Astrocyte (in vitro differentiated cells and primary cell): ENCODE data around the gene MACIR. TPM values are rescaled to one million over a fixed set of nuclear protein-coding genes. Genes with fewer than 3 reads are reported as not detected.

Experiments
- DNase-seq: peaks from one replicate; pipeline ENCODE4 v3.0.0-alpha.2; 2010; ENCODE audit warnings: low read depth
- FAIRE-seq: peaks from 2 replicates; lab custom pipeline; 2011; peaks lifted over from hg19 to GRCh38; lab: Jason Lieb, UNC
- H2AFZ ChIP-seq: 2 replicates; pipeline ENCODE4 v1.6.0; 2012; ENCODE audit warnings: low read depth, low read length, inconsistent platforms
- H3K27ac ChIP-seq: 2 replicates; pipeline ENCODE4 v1.5.1; 2011; ENCODE audit warnings: low read depth, low read length, inconsistent platforms
- H3K27me3 ChIP-seq: 2 replicates; pipeline ENCODE4 v1.6.0; 2011; ENCODE audit warnings: low read length, inconsistent platforms; ENCODE audit not compliant: insufficient read depth
- H3K36me3 ChIP-seq: 2 replicates; pipeline ENCODE4 v1.5.1; 2011; ENCODE audit warnings: low read length, inconsistent platforms; ENCODE audit not compliant: insufficient read depth
- H3K4me1 ChIP-seq: 2 replicates; pipeline ENCODE4 v1.5.1; 2011; ENCODE audit warnings: low read length, inconsistent platforms; ENCODE audit not compliant: insufficient read depth
- H3K4me2 ChIP-seq: 2 replicates; pipeline ENCODE4 v1.6.0; 2012; ENCODE audit warnings: low read length, inconsistent platforms
- H3K4me3 ChIP-seq: 2 replicates; pipeline ENCODE4 v1.5.1; 2011; ENCODE audit warnings: low read depth, mild to moderate bottlenecking, low read length, inconsistent platforms; ENCODE audit not compliant: insufficient read depth
- H3K79me2 ChIP-seq: 2 replicates; pipeline ENCODE4 v1.6.0; 2012; ENCODE audit warnings: mild to moderate bottlenecking, low read length, inconsistent platforms; ENCODE audit not compliant: insufficient read depth
- H3K9ac ChIP-seq: 2 replicates; pipeline ENCODE4 v1.6.0; 2012; ENCODE audit warnings: mild to moderate bottlenecking, low read length, inconsistent platforms
- H3K9me3 ChIP-seq: 2 replicates; pipeline ENCODE4 v1.5.1; 2012; ENCODE audit warnings: low read depth, mild to moderate bottlenecking, low read length, inconsistent platforms; ENCODE audit not compliant: insufficient read depth
- H4K20me1 ChIP-seq: 2 replicates; pipeline ENCODE4 v1.6.0; 2012; ENCODE audit warnings: low read length, inconsistent platforms; ENCODE audit not compliant: insufficient read depth
- H3K27ac Mint-ChIP-seq: one replicate; pipeline ENCODE4 v1.8.0; 2021; ENCODE audit warnings: mild to moderate bottlenecking, mixed read lengths; ENCODE audit not compliant: unreplicated experiment
- H3K27me3 Mint-ChIP-seq: one replicate; pipeline ENCODE4 v1.8.0; 2021; ENCODE audit warnings: low read depth, mixed read lengths; ENCODE audit not compliant: unreplicated experiment
- H3K36me3 Mint-ChIP-seq: one replicate; pipeline ENCODE4 v1.8.0; 2021; ENCODE audit warnings: low read depth, mixed read lengths; ENCODE audit not compliant: unreplicated experiment
- H3K4me1 Mint-ChIP-seq: one replicate; pipeline ENCODE4 v1.8.0; 2021; ENCODE audit warnings: low read depth, mixed read lengths; ENCODE audit not compliant: unreplicated experiment
- H3K4me3 Mint-ChIP-seq: one replicate; pipeline ENCODE4 v1.8.0; 2021; ENCODE audit warnings: mild to moderate bottlenecking, moderate library complexity, mixed read lengths; ENCODE audit not compliant: unreplicated experiment
- H3K9me3 Mint-ChIP-seq: one replicate; pipeline ENCODE4 v1.8.0; 2021; ENCODE audit warnings: mild to moderate bottlenecking, mixed read lengths; ENCODE audit not compliant: unreplicated experiment
- CTCF ChIP-seq: IDR thresholded peaks from 2 replicates; pipeline ENCODE4 v1.5.1; 2011; ENCODE audit warnings: low read depth, mild to moderate bottlenecking, inconsistent platforms, low read length, moderate library complexity; ENCODE audit not compliant: insufficient read depth
- EZH2 ChIP-seq: IDR thresholded peaks from 2 replicates; pipeline ENCODE4 v1.6.1; 2012; ENCODE audit warnings: mild to moderate bottlenecking, low read length, inconsistent platforms; ENCODE audit not compliant: insufficient read depth
- total RNA-seq: library from RNA; stranded (reverse); gene quantifications from 2 replicates; pipeline ENCODE4 v1.2.1, GENCODE V29; 2021

The MACIR gene
- total RNA-seq, 1 donor from 2014 or later = 27.1 TPM

DNA sequence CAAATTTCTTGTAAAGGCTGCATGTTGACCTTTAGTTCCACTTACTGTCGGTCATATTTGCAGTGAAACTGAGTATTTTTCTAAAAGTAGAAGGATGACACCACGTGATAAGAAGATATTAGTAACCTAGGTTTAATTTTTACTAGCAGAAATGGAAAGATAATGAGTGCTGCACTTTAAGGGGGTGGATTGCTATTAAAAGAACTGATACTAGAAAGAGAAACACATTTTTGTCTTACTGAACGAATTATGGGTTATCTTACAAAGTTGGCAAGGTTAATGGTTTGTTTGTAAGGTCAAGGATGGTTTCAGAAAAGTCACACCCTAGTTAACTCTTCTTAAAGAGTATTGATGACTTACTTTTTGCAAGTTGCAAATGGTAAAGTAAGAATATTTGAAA is 2.4 kb downstream of the MACIR start:
- H3K36me3 Mint-ChIP-seq = no peaks in the 10 kb centered on the region
- Histone ChIP-seq H3K4me2 (peak overlapping the region; percentile 98), H3K9me3 (no peaks in the 10 kb centered on the region), H3K4me3 (peak overlapping the region; percentile 84), H3K27me3 (no peaks in the 10 kb centered on the region), H3K27ac (no peak overlapping the region), H3K79me2 (peaks cover 74% of the 10 kb centered on the region), H3K9ac (no peak overlapping the region), H4K20me1 (peaks cover 49% of the 10 kb centered on the region), H3K4me1 (peaks cover 5% of the 10 kb centered on the region), H3K36me3 (peaks cover 3% of the 10 kb centered on the region), H2AFZ (no peak overlapping the region)
- peaks cover 26% of the 10 kb centered on the region for H3K4me1 Mint-ChIP-seq
- peak overlapping the region; percentile 75 for H3K4me3 Mint-ChIP-seq
- FAIRE-seq (no peak), DNase-seq (no peak)
- no peaks in the 10 kb centered on the region for H3K9me3 Mint-ChIP-seq
- no peak for TF ChIP-seq EZH2
- TF ChIP-seq CTCF = no peak
- no peak overlapping the region for H3K27ac Mint-ChIP-seq
- no peaks in the 10 kb centered on the region for H3K27me3 Mint-ChIP-seq

DNA sequence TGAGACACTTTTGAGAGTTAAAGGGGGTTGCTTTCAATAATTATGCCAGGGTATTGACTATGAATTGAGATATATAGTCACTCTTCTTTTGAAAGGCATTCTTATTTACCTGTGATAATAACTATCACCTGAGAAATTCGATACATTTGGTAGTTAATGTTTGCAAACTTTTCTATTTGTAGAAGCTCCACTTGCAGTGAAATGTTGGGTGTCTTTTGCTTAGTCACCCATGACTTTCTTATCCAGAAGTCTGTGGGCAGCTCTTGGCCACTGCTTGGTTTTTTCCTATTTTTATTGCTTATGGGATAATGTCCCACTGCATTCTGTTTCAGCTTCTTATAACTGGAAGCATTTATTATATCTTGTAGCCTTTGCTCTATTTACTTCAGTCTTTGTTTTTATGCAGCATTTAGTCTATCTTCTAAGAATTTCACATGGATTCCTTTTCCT is 3.9 kb downstream of the MACIR start:
- no peaks in the 10 kb centered on the region for H3K27me3 ChIP-seq
- Mint-ChIP-seq H3K27ac (no peak overlapping the region), H3K4me3 (peak overlapping the region; percentile 60), H3K36me3 (no peaks in the 10 kb centered on the region), H3K27me3 (no peaks in the 10 kb centered on the region), H3K4me1 (peaks cover 26% of the 10 kb centered on the region), H3K9me3 (no peaks in the 10 kb centered on the region)
- peaks cover 3% of the 10 kb centered on the region for H3K36me3 ChIP-seq
- H3K9me3 ChIP-seq = no peaks in the 10 kb centered on the region
- peak overlapping the region; percentile 35 for H3K4me3 ChIP-seq
- H3K9ac ChIP-seq = no peak overlapping the region
- H3K4me2 ChIP-seq = peak overlapping the region; percentile 98
- DNase-seq (peak; percentile 59), FAIRE-seq (no peak)
- peaks cover 5% of the 10 kb centered on the region for H3K4me1 ChIP-seq
- H3K79me2 ChIP-seq = peaks cover 89% of the 10 kb centered on the region
- no peak overlapping the region for H2AFZ ChIP-seq
- H3K27ac ChIP-seq = no peak overlapping the region
- TF ChIP-seq CTCF = no peak
- TF ChIP-seq EZH2 = no peak
- peaks cover 53% of the 10 kb centered on the region for H4K20me1 ChIP-seq

DNA sequence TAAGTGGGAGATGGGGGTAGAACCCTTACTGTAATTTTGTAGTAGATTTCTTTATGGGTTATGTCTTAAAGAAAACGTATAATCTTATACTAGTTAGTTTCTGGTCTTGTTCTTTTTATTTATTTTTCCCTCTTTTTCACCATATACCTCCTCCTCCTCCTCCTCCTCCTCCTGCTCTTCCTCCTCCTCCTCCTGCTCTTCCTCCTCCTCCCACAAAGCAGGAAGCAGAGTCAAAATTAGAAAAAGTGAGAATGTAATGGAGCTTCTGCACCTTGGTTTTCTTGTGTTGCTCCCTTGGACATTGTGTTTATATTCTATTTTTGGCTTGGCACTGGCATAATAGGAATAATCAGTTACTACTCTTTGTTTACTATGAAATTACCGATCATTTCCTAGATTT is 4.5 kb downstream of the MACIR start:
- Mint-ChIP-seq H3K4me1 (peaks cover 26% of the 10 kb centered on the region), H3K36me3 (no peaks in the 10 kb centered on the region), H3K27ac (no peak overlapping the region), H3K27me3 (no peaks in the 10 kb centered on the region), H3K4me3 (no peak overlapping the region), H3K9me3 (no peaks in the 10 kb centered on the region)
- TF ChIP-seq CTCF (no peak), EZH2 (no peak)
- DNase-seq (no peak), FAIRE-seq (no peak)
- H4K20me1 ChIP-seq = peaks cover 53% of the 10 kb centered on the region
- no peaks in the 10 kb centered on the region for H3K27me3 ChIP-seq
- no peak overlapping the region for H3K9ac ChIP-seq
- H3K4me2 ChIP-seq = peak overlapping the region; percentile 98
- peaks cover 95% of the 10 kb centered on the region for H3K79me2 ChIP-seq
- H3K4me1 ChIP-seq = peaks cover 5% of the 10 kb centered on the region
- H3K4me3 ChIP-seq = no peak overlapping the region
- no peak overlapping the region for H3K27ac ChIP-seq
- peaks cover 3% of the 10 kb centered on the region for H3K36me3 ChIP-seq
- no peaks in the 10 kb centered on the region for H3K9me3 ChIP-seq
- H2AFZ ChIP-seq = no peak overlapping the region
